GM23338 (cell line): ENCODE data around the gene GRIA3. TPM values are rescaled to one million over a fixed set of nuclear protein-coding genes. Genes with fewer than 3 reads are reported as not detected.

Source experiments
- ATAC-seq: fragments of 200-7000 bp; cut with Tn5 transposase; 3 replicates; pipeline ENCODE4 v1.9.1; 2020
- DNase-seq: peaks from one replicate; pipeline ENCODE4 v3.0.0-alpha.2; 2015; ENCODE audit warnings: low spot score
- H2AFZ ChIP-seq: fragments of 200-600 bp; sonication (generic); 2 replicates; pipeline ENCODE4 v1.8.0; 2016; ENCODE audit warnings: antibody characterized with exemption, mild to moderate bottlenecking, moderate library complexity
- H3F3A ChIP-seq: fragments of 200-600 bp; sonication (generic); replicated peaks from 2 replicates; pipeline ENCODE4 v1.8.0; 2017; ENCODE audit warnings: antibody characterized with exemption, mixed run types, low read depth
- H3K27ac ChIP-seq: fragments of 200-600 bp; sonication (generic); 2 replicates; pipeline ENCODE4 v1.6.1; 2016; ENCODE audit warnings: low read depth
- H3K27me3 ChIP-seq: fragments of 200-600 bp; sonication (generic); 2 replicates; pipeline ENCODE4 v1.8.0; 2016; ENCODE audit warnings: mild to moderate bottlenecking, mixed run types, moderate library complexity; ENCODE audit not compliant: insufficient read depth
- H3K36me3 ChIP-seq: fragments of 200-600 bp; sonication (generic); 2 replicates; pipeline ENCODE4 v1.8.0; 2016; ENCODE audit warnings: mild to moderate bottlenecking; ENCODE audit not compliant: insufficient read depth
- H3K4me1 ChIP-seq: fragments of 200-600 bp; sonication (generic); 2 replicates; pipeline ENCODE4 v1.8.0; 2016; ENCODE audit warnings: mild to moderate bottlenecking, moderate library complexity; ENCODE audit not compliant: insufficient read depth
- H3K4me2 ChIP-seq: fragments of 200-600 bp; sonication (generic); 2 replicates; pipeline ENCODE4 v1.7.1; 2017; ENCODE audit warnings: mixed run types
- H3K4me3 ChIP-seq: fragments of 200-600 bp; sonication (generic); 2 replicates; pipeline ENCODE4 v1.6.1; 2016; ENCODE audit warnings: mixed run types
- H3K79me2 ChIP-seq: fragments of 200-600 bp; sonication (generic); replicated peaks from 2 replicates; pipeline ENCODE4 v1.8.0; 2017; ENCODE audit warnings: mild to moderate bottlenecking; ENCODE audit not compliant: insufficient read depth
- H3K9me2 ChIP-seq: fragments of 200-600 bp; sonication (generic); 2 replicates; pipeline ENCODE4 v1.8.0; 2017; ENCODE audit not compliant: insufficient read depth
- H4K20me1 ChIP-seq: fragments of 200-600 bp; sonication (generic); replicated peaks from 2 replicates; pipeline ENCODE4 v1.8.0; 2017; ENCODE audit warnings: mild to moderate bottlenecking; ENCODE audit not compliant: insufficient read depth
- H3K27ac Mint-ChIP-seq: 2 replicates; pipeline ENCODE4 v1.8.0; 2020; ENCODE audit warnings: inconsistent platforms, mild to moderate bottlenecking, moderate library complexity, mixed read lengths
- H3K27me3 Mint-ChIP-seq: 3 replicates; pipeline ENCODE4 v1.8.0; 2022; ENCODE audit warnings: low read depth, mild to moderate bottlenecking, moderate library complexity, mixed read lengths, inconsistent platforms; ENCODE audit not compliant: insufficient read depth, poor library complexity
- H3K36me3 Mint-ChIP-seq: 3 replicates; pipeline ENCODE4 v1.8.0; 2021; ENCODE audit warnings: low read depth, mild to moderate bottlenecking, inconsistent platforms, moderate library complexity, mixed read lengths
- H3K4me1 Mint-ChIP-seq: 3 replicates; pipeline ENCODE4 v1.8.0; 2020; ENCODE audit warnings: mild to moderate bottlenecking, inconsistent platforms, mixed read lengths
- H3K4me3 Mint-ChIP-seq: 3 replicates; pipeline ENCODE4 v1.8.0; 2021; ENCODE audit warnings: moderate library complexity, mild to moderate bottlenecking, inconsistent platforms, mixed read lengths
- H3K9me3 Mint-ChIP-seq: 3 replicates; pipeline ENCODE4 v1.8.0; 2020; ENCODE audit warnings: moderate library complexity, mild to moderate bottlenecking, inconsistent platforms, mixed read lengths
- CREB1 ChIP-seq: fragments of 250-450 bp; sonication (Bioruptor Pico); IDR thresholded peaks from 2 replicates; pipeline ENCODE4 v1.5.0; 2020; ENCODE audit warnings: low read depth, mild to moderate bottlenecking, moderate library complexity
- ETS1 ChIP-seq: IDR thresholded peaks from 2 replicates; pipeline ENCODE4 v1.6.1; 2016; ENCODE audit warnings: antibody characterized with exemption
- EZH2 ChIP-seq: fragments of 200-600 bp; sonication (generic); IDR thresholded peaks from one replicate; pipeline ENCODE4 v1.8.0; 2017; ENCODE audit warnings: antibody characterized with exemption, mild to moderate bottlenecking, low read depth; ENCODE audit not compliant: unreplicated experiment
- EZH2phosphoT487 ChIP-seq: fragments of 200-600 bp; sonication (generic); IDR thresholded peaks from one replicate; pipeline ENCODE4 v1.8.1; 2018; ENCODE audit warnings: antibody characterized with exemption; ENCODE audit not compliant: unreplicated experiment
- JUNB ChIP-seq: IDR thresholded peaks from one replicate; pipeline ENCODE4 v1.6.1; 2016; ENCODE audit warnings: antibody characterized with exemption; ENCODE audit not compliant: unreplicated experiment
- NANOG ChIP-seq: IDR thresholded peaks from 2 replicates; pipeline ENCODE4 v1.6.1; 2016; ENCODE audit warnings: antibody characterized with exemption, borderline replicate concordance
- REST ChIP-seq: IDR thresholded peaks from one replicate; pipeline ENCODE4 v1.6.1; 2018; ENCODE audit warnings: antibody characterized with exemption; ENCODE audit not compliant: unreplicated experiment
- ZNF114 ChIP-seq: fragments of 250-450 bp; sonication (Bioruptor Pico); IDR thresholded peaks from 2 replicates; pipeline ENCODE4 v1.5.0; 2020; ENCODE audit warnings: mild to moderate bottlenecking, moderate library complexity
- ZNF331 ChIP-seq: fragments of 250-450 bp; sonication (Bioruptor Pico); IDR thresholded peaks from 2 replicates; pipeline ENCODE4 v1.5.0; 2020; ENCODE audit warnings: low read depth, mild to moderate bottlenecking, moderate library complexity
- ZNF462 ChIP-seq: fragments of 250-450 bp; sonication (Bioruptor Pico); IDR thresholded peaks from 2 replicates; pipeline ENCODE4 v1.5.0; 2020; ENCODE audit warnings: mild to moderate bottlenecking, moderate library complexity
- polyA plus RNA-seq: library from polyadenylated mRNA; unstranded; fragments of >200 nt; fragmentation: Nextera tagmentation; extraction: Ambion mirVana; gene quantifications from 2 replicates; pipeline ENCODE4 v1.2.1, GENCODE V29; 2016
- total RNA-seq: library from RNA; depleted of rRNA; stranded (reverse); fragments of >200 nt; shearing (Covaris generic); gene quantifications from 2 replicates; pipeline ENCODE4 v1.2.3, GENCODE V29; 2014
- TF ChIP-seq, protein P1 (sequence below), 2 experiments: fragments of 200-600 bp in 1 of 2; sonication (generic) in 1 of 2; conservative IDR thresholded peaks; 2 replicates each; pipeline versions ENCODE4 v1.5.1 to v1.6.1; 2016 to 2017; ENCODE audit warnings: antibody characterized with exemption in 2 of 2, low read depth in 2 of 2, mild to moderate bottlenecking in 2 of 2, moderate library complexity in 1 of 2

The GRIA3 gene
- total and polyA plus RNA-seq, 2 experiments from 2014 or later, result 2.7 to 5.6 TPM

- no peak for TF ChIP-seq ZNF462 (CRISPR knock-in tag)
- TF ChIP-seq CREB1, result no peak
- TF ChIP-seq EZH2, result no peak
- TF ChIP-seq JUNB, result no peak
- no peak for TF ChIP-seq ZNF331
- TF ChIP-seq EZH2phosphoT487, result no peak
- TF ChIP-seq, protein P1, sequence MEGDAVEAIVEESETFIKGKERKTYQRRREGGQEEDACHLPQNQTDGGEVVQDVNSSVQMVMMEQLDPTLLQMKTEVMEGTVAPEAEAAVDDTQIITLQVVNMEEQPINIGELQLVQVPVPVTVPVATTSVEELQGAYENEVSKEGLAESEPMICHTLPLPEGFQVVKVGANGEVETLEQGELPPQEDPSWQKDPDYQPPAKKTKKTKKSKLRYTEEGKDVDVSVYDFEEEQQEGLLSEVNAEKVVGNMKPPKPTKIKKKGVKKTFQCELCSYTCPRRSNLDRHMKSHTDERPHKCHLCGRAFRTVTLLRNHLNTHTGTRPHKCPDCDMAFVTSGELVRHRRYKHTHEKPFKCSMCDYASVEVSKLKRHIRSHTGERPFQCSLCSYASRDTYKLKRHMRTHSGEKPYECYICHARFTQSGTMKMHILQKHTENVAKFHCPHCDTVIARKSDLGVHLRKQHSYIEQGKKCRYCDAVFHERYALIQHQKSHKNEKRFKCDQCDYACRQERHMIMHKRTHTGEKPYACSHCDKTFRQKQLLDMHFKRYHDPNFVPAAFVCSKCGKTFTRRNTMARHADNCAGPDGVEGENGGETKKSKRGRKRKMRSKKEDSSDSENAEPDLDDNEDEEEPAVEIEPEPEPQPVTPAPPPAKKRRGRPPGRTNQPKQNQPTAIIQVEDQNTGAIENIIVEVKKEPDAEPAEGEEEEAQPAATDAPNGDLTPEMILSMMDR (conservative IDR thresholded peaks at IDR 0.05; ENCODE audit: low read depth in 2 of 2), result no peak
These were observed 126.0 kb downstream of the GRIA3 start (continued) for GRCh38 chrX:123310112-123310511.

- Histone ChIP-seq H3F3A (no peaks in the 10 kb centered on the region), H3K27ac (no peak overlapping the region), H3K4me2 (no peak overlapping the region), H3K79me2 (no peaks in the 10 kb centered on the region), H3K9me2 (no peaks in the 10 kb centered on the region), H3K36me3 (no peaks in the 10 kb centered on the region), H4K20me1 (no peaks in the 10 kb centered on the region), H3K4me3 (no peak overlapping the region), H3K4me1 (no peaks in the 10 kb centered on the region), H2AFZ (no peak overlapping the region), H3K27me3 (no peaks in the 10 kb centered on the region)
- no peak overlapping the region for H3K4me3 Mint-ChIP-seq
- no peak overlapping the region for H3K27ac Mint-ChIP-seq
- DNase-seq (no peak), ATAC-seq (no peak)
- no peaks in the 10 kb centered on the region for H3K4me1 Mint-ChIP-seq
- H3K9me3 Mint-ChIP-seq, result no peaks in the 10 kb centered on the region
- H3K27me3 Mint-ChIP-seq, result no peaks in the 10 kb centered on the region
- no peaks in the 10 kb centered on the region for H3K36me3 Mint-ChIP-seq
- TF ChIP-seq ZNF114 (CRISPR knock-in tag) (no peak), JUNB (no peak), ZNF331 (no peak), REST (no peak), NANOG (no peak), EZH2phosphoT487 (no peak), EZH2 (no peak), ETS1 (no peak)
These were observed 127.4 kb downstream of the GRIA3 start for GRCh38 chrX:123311486-123311885.
